HepG2 (cell line): ENCODE results near the gene UBE2M. TPM values are rescaled to one million over a fixed set of nuclear protein-coding genes. Genes with fewer than 3 reads are reported as not detected.
A peak's percentile ranks its signal among the peaks of the same experiment; 100 is the strongest.

ENCODE experiments used
- ATAC-seq: fragments of 200-7000 bp; cut with Tn5 transposase; 3 replicates; pipeline ENCODE4 v1.9.1; 2020; ENCODE audit warnings: mild to moderate bottlenecking, moderate library complexity
- BruUV-seq: library from RNA; stranded (reverse); fragments of 400-500 nt; replicated peaks from 2 replicates; lab custom pipeline; 2021; lab: Mats Ljungman, UMichigan
- CTCF ChIA-PET: fragments of 300-600 bp; formaldehyde crosslinking; extraction: SDS; loops from one replicate; lab custom pipeline; 2021; ENCODE audit warnings: low total read pairs, inconsistent platforms, low intra/inter-chr PET ratio; lab: Yijun Ruan, JAX
- POLR2A ChIA-PET: fragments of 350-600 bp; sonication (Branson Sonifier 250); formaldehyde crosslinking; loops from one replicate; lab custom pipeline; 2020; ENCODE audit warnings: antibody characterized with exemption, inconsistent platforms; lab: Yijun Ruan, JAX
- DNase-seq: peaks from one replicate; pipeline ENCODE4 v3.0.0-alpha.2; 2015; ENCODE audit warnings: low spot score
- FAIRE-seq: peaks from 3 replicates; lab custom pipeline; 2011; peaks lifted over from hg19 to GRCh38; lab: Jason Lieb, UNC
- H2AFZ ChIP-seq: one replicate; pipeline ENCODE4 v1.6.1; 2011; ENCODE audit warnings: low read length, inconsistent platforms
- H3K27ac ChIP-seq: fragments of 300-600 bp; 3 replicates; pipeline ENCODE4 v1.8.0; 2011; ENCODE audit warnings: mixed run types, mild to moderate bottlenecking, mixed read lengths, low read length, inconsistent platforms; ENCODE audit not compliant: insufficient read depth; ENCODE audit errors: extremely low read length
- H3K27me3 ChIP-seq, 2 experiments: fragments of 200-600 bp in 1 of 2; 2 replicates in 1 of 2; 3 replicates in 1 of 2; pipeline versions ENCODE4 v1.6.0 to v1.8.0; 2011; ENCODE audit warnings: low read length in 2 of 2, mild to moderate bottlenecking in 2 of 2, moderate library complexity in 2 of 2, inconsistent platforms in 1 of 2; ENCODE audit not compliant: insufficient read depth in 2 of 2, control insufficient read depth in 1 of 2
- H3K36me3 ChIP-seq, 2 experiments: fragments of 200-600 bp in 1 of 2; replicated peaks in 1 of 2; 2 replicates in 1 of 2; 3 replicates in 1 of 2; pipeline versions ENCODE4 v1.5.1 to v1.8.0; 2011; ENCODE audit warnings: low read length in 2 of 2, inconsistent platforms in 1 of 2; ENCODE audit not compliant: insufficient read depth in 2 of 2, control insufficient read depth in 1 of 2
- H3K4me1 ChIP-seq: 2 replicates; pipeline ENCODE4 v1.5.1; 2012; ENCODE audit warnings: low read length, inconsistent platforms; ENCODE audit not compliant: insufficient read depth
- H3K4me2 ChIP-seq: 2 replicates; pipeline ENCODE4 v1.6.0; 2011; ENCODE audit warnings: low read depth, low read length, inconsistent platforms
- H3K4me3 ChIP-seq, 3 experiments: fragments of 200-600 bp in 1 of 3; sonication (generic), shearing (Covaris generic) in 1 of 3; replicated peaks in 1 of 3; 2 replicates each; pipeline ENCODE4 v1.5.1; 2011 to 2016; ENCODE audit warnings: low read length in 3 of 3, inconsistent platforms in 2 of 3, low read depth in 2 of 3, mild to moderate bottlenecking in 2 of 3, control low read depth in 1 of 3, mixed read lengths in 1 of 3; ENCODE audit not compliant: insufficient read depth in 1 of 3
- H3K79me2 ChIP-seq: one replicate; pipeline ENCODE4 v1.6.1; 2011; ENCODE audit warnings: low read length, inconsistent platforms; ENCODE audit not compliant: insufficient read depth
- H3K9ac ChIP-seq: 2 replicates; pipeline ENCODE4 v1.6.0; 2011; ENCODE audit warnings: mild to moderate bottlenecking, low read depth, low read length, inconsistent platforms; ENCODE audit not compliant: insufficient read depth
- H3K9me3 ChIP-seq: 2 replicates; pipeline ENCODE4 v1.5.1; 2012; ENCODE audit warnings: mild to moderate bottlenecking, low read length
- H4K20me1 ChIP-seq: 2 replicates; pipeline ENCODE4 v1.6.0; 2011; ENCODE audit warnings: inconsistent platforms, mild to moderate bottlenecking, low read length, moderate library complexity; ENCODE audit not compliant: insufficient read depth
- BRF2 ChIP-seq: sonication (generic); formaldehyde crosslinking; IDR thresholded peaks from 2 replicates; pipeline ENCODE4 v1.8.1; 2022; ENCODE audit warnings: mild to moderate bottlenecking, missing genetic modification reagents
- NPAS2 ChIP-seq: sonication (generic); formaldehyde crosslinking; IDR thresholded peaks from 2 replicates; pipeline ENCODE4 v1.8.0; 2022; ENCODE audit warnings: mild to moderate bottlenecking, missing genetic modification reagents, borderline replicate concordance
- PHF8 ChIP-seq: sonication (generic); formaldehyde crosslinking; IDR thresholded peaks from 2 replicates; pipeline ENCODE4 v1.5.0; 2020; ENCODE audit warnings: missing genetic modification reagents
- POLR2A ChIP-seq, 2 experiments: IDR thresholded peaks; 2 replicates each; pipeline ENCODE4 v1.6.1; 2011; ENCODE audit warnings: low read depth in 2 of 2, low read length in 2 of 2, mild to moderate bottlenecking in 1 of 2, moderate library complexity in 1 of 2; ENCODE audit not compliant: insufficient read depth in 1 of 2
- SP4 ChIP-seq: sonication (generic); formaldehyde crosslinking; IDR thresholded peaks from 2 replicates; pipeline ENCODE4 v1.8.1; 2023; ENCODE audit warnings: mild to moderate bottlenecking, missing genetic modification reagents
- SP5 ChIP-seq: IDR thresholded peaks from 2 replicates; pipeline ENCODE4 v1.6.1; 2016; ENCODE audit warnings: low read depth, borderline replicate concordance
- THAP8 ChIP-seq: sonication (generic); formaldehyde crosslinking; IDR thresholded peaks from 2 replicates; pipeline ENCODE4 v1.5.1; 2020; ENCODE audit warnings: missing genetic modification reagents, mild to moderate bottlenecking, borderline replicate concordance
- ZBTB20 ChIP-seq: sonication (generic); formaldehyde crosslinking; IDR thresholded peaks from 2 replicates; pipeline ENCODE4 v1.8.1; 2023; ENCODE audit warnings: missing genetic modification reagents, low read depth, mild to moderate bottlenecking, borderline replicate concordance
- ZBTB7A ChIP-seq: sonication (generic); formaldehyde crosslinking; IDR thresholded peaks from 2 replicates; pipeline ENCODE4 v1.8.0; 2022; ENCODE audit warnings: mild to moderate bottlenecking, missing genetic modification reagents
- ZKSCAN5 ChIP-seq: sonication (generic); formaldehyde crosslinking; IDR thresholded peaks from 2 replicates; pipeline ENCODE4 v1.5.1; 2020; ENCODE audit warnings: mild to moderate bottlenecking, missing genetic modification reagents
- ZNF263 ChIP-seq: sonication (generic); formaldehyde crosslinking; IDR thresholded peaks from 2 replicates; pipeline ENCODE4 v1.4.0; 2020; ENCODE audit warnings: missing genetic modification reagents
- ZNF615 ChIP-seq: sonication (generic); formaldehyde crosslinking; IDR thresholded peaks from 2 replicates; pipeline ENCODE4 v1.5.0; 2020; ENCODE audit warnings: mild to moderate bottlenecking, missing genetic modification reagents, borderline replicate concordance
- ZNF780A ChIP-seq: sonication (generic); formaldehyde crosslinking; IDR thresholded peaks from 2 replicates; pipeline ENCODE4 v1.8.0; 2022; ENCODE audit warnings: mild to moderate bottlenecking, missing genetic modification reagents, moderate library complexity
- ZXDC ChIP-seq: sonication (generic); formaldehyde crosslinking; IDR thresholded peaks from 2 replicates; pipeline ENCODE4 v1.5.0; 2020; ENCODE audit warnings: mild to moderate bottlenecking, missing genetic modification reagents
- WGBS: methylation state at CpG from one replicate; pipeline ENCODE4 v1.1.6; 2017; ENCODE audit warnings: low lambda C conversion rate; 5-methylcytosine and 5-hydroxymethylcytosine counted together
- in situ Hi-C: cut with HindIII; loops from 2 replicates; pipeline ENCODE4 v1.10.0; 2017; ENCODE audit warnings: low pct_unique_long_range_greater_than_20kb; ENCODE audit not compliant: extremely low pct_ligation_motif_present
- intact Hi-C: fragments of 100-400 bp; cut with micrococcal nuclease; formaldehyde crosslinking; loops from one replicate; pipeline ENCODE4 v1.10.0; 2022; ENCODE audit not compliant: unreplicated experiment
- polyA plus RNA-seq, 8 experiments: library from polyadenylated mRNA; depleted of rRNA in 3 of 8; stranded (reverse) in 7 of 8; unstranded in 1 of 8; fragments of >200 nt; fragmentation: Illumina TruSeq in 4 of 8; extraction: Trizol in 4 of 8; gene quantifications; 2 replicates each; pipeline versions ENCODE4 v1.2.1 to v1.2.3, GENCODE V29; 2011 to 2016; ENCODE audit warnings: low read depth in 4 of 8, missing spikeins in 1 of 8, mixed read lengths in 1 of 8; ENCODE audit not compliant: insufficient read depth in 1 of 8
- total RNA-seq, 5 experiments: library from RNA; depleted of rRNA; stranded (reverse); fragments of >200 nt; fragmentation: Illumina TruSeq; extraction: Trizol; gene quantifications; 2 replicates each; pipeline ENCODE4 v1.2.3, GENCODE V29; 2016; ENCODE audit warnings: low read depth in 1 of 5

Gene UBE2M
- total and polyA plus RNA-seq, 2 of the 13 experiments (the other 11 are each of a cell fraction or from before 2014, with no cell fraction given), result 36.2 to 50.3 TPM

GRCh38 chr19:58518256-58519086 is 39.9 kb downstream of the UBE2M start:
- intact Hi-C loops (loop anchor here (2.0 to 5.0 kb wide), 3 partner anchors 20 to 191 kb away; partner anchors contain the start of genes ZNF324 and ZSCAN22), in situ Hi-C loops (no loop called here)
- no peak for DNase-seq
- H3K36me3 ChIP-seq, result peaks cover 5 to 6% of the 10 kb centered on the region in 2 experiments; a peak in 4 of 5 replicates
- no peak overlapping the region for H2AFZ ChIP-seq
- BruUV-seq, result no TSS peak
- H3K27me3 ChIP-seq, result no peaks in the 10 kb centered on the region; a peak in 1 of 5 replicates
- peaks cover 25% of the 10 kb centered on the region for H3K79me2 ChIP-seq
- no peaks in the 10 kb centered on the region for H3K9me3 ChIP-seq
- POLR2A ChIA-PET, result interaction anchor here (0.7 to 4.1 kb wide), 12 partner anchors 7 to 192 kb away, joined by 3 to 59 read pairs (median 12); partner anchors contain the start of genes CHMP2A, SLC27A5, TRIM28 and UBE2M
- H3K27ac ChIP-seq, result peak overlapping the region; percentile 88
- H4K20me1 ChIP-seq, result no peaks in the 10 kb centered on the region
- H3K4me2 ChIP-seq, result peak overlapping the region; percentile 93
- FAIRE-seq, result no peak
- CTCF ChIA-PET, result no interaction called here
- H3K4me1 ChIP-seq, result peaks cover 35% of the 10 kb centered on the region
- H3K4me3 ChIP-seq, result peak overlapping the region; percentile 78 to 94 (median 90)
- WGBS, result 8% methylated on average over 20 of the region's 22 CpGs
- 0 out of 3 replicates have a peak, but pooled peaks have one; percentile 0 for ATAC-seq
- H3K9ac ChIP-seq, result peak overlapping the region; percentile 89
- TF ChIP-seq PHF8 (CRISPR knock-in tag), result no peak
- TF ChIP-seq THAP8 (CRISPR knock-in tag), result 0 out of 2 replicates have a peak, but pooled peaks have one; percentile 4
- 0 out of 2 replicates have a peak, but pooled peaks have one; percentile 22 for TF ChIP-seq ZNF263 (CRISPR knock-in tag)
- TF ChIP-seq SP5 (CRISPR knock-in tag), result no peak
- TF ChIP-seq SP4, result 0 out of 2 replicates have a peak, but pooled peaks have one; percentile 48
- TF ChIP-seq ZBTB7A, result peak; percentile 62; the same call in 1 of the 2 replicates
- TF ChIP-seq NPAS2 (CRISPR knock-in tag), result no peak
- 0 out of 2 replicates have a peak, but pooled peaks have one; percentile 3 for TF ChIP-seq BRF2
- TF ChIP-seq ZNF615 (CRISPR knock-in tag), result 0 out of 2 replicates have a peak, but pooled peaks have one; percentile 68
- 0 out of 2 replicates have a peak, but pooled peaks have one; percentile 38 for TF ChIP-seq ZXDC (CRISPR knock-in tag)
- 0 out of 2 replicates have a peak, but pooled peaks have one; percentile 14 for TF ChIP-seq ZBTB20 (CRISPR knock-in tag)
- TF ChIP-seq ZNF780A (CRISPR knock-in tag), result 0 out of 2 replicates have a peak, but pooled peaks have one; percentile 11
- peak in 1 of 2 experiments; percentile 29; a peak in 1 of 4 replicates for TF ChIP-seq POLR2A (IDR thresholded peaks at IDR 0.05; ENCODE audit: insufficient read depth in 1 of 2, low read depth in 2 of 2, low read length in 2 of 2)
- TF ChIP-seq ZKSCAN5 (CRISPR knock-in tag), result no peak
